T follicular helper cell (primary cell): ENCODE results near the gene CEP72.
"Not testable (repeated sequence)": the region's sequence is repeated elsewhere in the genome, so short reads cannot be mapped to it uniquely, and the experiment has no call there.

Experiments used
- DNase-seq: peaks from one replicate; pipeline ENCODE4 v3.0.0-alpha.2; 2020; ENCODE audit warnings: low read depth

Gene CEP72

GRCh38 chr5:598564-598890 is 13.6 kb upstream of the CEP72 start:
- DNase-seq, result no peak

DNA sequence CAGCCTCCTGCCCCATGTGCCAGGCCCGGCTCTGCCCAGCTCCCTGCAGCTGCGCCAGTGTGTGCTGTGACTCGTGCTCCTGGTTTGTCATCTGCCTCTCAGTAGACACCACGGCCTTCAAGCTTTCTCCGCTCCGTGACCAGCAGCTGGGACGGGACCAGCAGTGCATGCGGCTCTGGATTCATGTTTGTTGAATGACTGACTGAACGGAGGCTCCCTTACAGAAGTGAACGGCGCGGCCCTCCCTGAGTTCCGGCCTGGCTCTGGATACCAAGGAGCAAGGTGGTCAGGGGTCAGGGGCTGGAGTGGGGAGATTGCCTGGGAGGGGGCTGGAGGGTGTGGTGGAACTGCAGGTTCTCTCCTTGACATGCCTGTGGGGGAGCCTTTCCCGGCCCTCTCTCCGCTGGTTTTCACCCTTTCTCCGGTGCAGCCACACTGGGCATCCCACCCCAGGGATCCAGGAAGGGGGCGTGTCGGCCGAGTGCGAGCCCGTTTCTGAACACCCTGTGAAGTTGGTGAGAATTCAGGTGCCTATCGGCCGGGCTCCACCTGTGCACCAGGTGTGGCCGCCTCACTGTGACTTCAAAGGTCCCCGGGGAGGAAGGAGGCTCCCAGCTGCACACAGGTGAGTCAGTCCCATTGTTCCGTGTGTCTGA is 11.1 kb upstream of the CEP72 start:
- no peak for DNase-seq

GRCh38 chr5:601771-602465 is 10.2 kb upstream of the CEP72 start:
- DNase-seq, result no peak

DNA sequence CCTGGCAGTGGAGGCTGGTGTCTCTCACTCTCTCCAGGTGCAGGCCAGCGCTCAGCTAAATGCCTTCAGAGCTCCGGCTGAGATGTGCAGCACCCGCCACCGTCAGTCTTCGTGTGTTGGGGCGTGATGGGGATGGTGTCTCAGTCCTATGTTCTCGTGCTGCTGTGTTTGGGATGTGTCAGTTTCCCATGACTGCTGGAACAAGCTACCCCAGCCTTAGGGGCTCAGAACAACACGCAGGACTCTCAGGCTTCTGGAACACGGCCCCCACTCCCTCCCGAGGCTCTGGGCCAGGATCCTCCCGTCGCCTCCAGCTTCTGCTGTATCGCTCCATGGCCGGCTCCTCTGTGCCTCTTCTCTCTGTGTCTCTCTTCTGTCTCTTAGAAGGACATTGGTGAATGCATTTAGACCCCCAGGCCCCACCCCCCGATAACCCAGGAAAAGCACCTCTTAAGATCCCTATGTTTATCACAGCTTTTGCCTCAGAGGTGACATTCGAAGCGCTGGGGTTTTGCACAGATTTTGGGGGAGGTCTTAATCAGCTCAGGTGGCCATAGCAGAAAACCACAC is 9.6 kb upstream of the CEP72 start:
- DNase-seq, result no peak

- no peak for DNase-seq
These were observed 8.8 kb upstream of the CEP72 start for GRCh38 chr5:603081-603998.

- no peak for DNase-seq
These were observed 7.7 kb upstream of the CEP72 start for GRCh38 chr5:604391-604831.

GRCh38 chr5:605090-605489 is 7.0 kb upstream of the CEP72 start:
- not testable (repeated sequence) for DNase-seq

- no peak for DNase-seq
These were observed 6.1 kb upstream of the CEP72 start for GRCh38 chr5:606061-606460.

DNA sequence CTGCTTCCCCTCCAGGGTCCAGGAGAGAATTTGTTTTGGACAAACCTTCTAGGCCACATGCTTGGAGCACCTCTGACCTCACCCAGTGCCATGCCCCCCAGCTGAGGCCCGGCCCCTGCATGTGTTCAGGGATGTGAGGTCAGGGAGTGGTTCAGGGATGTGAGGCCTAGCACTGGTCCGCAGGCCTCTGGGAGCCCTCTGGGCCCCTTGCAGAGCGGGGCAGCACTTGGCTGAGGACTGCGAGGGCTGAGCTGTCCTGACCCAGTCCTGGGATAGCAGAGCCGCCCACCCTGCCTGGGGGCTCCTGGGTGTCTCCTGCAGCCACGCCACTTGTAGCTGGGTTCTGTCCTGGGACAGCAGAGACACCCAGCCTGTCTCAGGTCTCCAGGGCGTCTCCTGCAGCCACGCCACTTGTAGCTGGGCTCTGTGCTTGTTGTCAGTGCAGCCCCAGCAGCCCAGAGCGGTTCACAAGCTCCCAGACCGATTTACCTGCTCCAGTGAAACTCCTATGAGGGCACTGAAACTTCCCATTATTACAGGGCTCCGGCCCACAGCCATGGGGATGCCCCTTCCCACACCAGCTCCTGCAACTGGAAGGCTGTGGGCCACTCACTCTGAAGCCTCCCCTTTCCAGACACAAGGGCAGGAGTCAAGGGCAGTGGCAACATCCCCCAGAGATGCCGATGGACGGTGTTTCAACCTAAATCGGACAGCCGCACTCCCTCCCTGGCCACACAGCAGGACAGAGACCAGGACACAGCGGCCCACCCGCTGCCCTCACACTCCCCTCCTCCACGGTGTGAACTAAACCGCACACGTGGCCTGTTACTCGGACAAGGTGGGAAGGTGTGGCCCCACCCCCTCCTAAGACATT is 5.4 kb upstream of the CEP72 start:
- no peak for DNase-seq

DNA sequence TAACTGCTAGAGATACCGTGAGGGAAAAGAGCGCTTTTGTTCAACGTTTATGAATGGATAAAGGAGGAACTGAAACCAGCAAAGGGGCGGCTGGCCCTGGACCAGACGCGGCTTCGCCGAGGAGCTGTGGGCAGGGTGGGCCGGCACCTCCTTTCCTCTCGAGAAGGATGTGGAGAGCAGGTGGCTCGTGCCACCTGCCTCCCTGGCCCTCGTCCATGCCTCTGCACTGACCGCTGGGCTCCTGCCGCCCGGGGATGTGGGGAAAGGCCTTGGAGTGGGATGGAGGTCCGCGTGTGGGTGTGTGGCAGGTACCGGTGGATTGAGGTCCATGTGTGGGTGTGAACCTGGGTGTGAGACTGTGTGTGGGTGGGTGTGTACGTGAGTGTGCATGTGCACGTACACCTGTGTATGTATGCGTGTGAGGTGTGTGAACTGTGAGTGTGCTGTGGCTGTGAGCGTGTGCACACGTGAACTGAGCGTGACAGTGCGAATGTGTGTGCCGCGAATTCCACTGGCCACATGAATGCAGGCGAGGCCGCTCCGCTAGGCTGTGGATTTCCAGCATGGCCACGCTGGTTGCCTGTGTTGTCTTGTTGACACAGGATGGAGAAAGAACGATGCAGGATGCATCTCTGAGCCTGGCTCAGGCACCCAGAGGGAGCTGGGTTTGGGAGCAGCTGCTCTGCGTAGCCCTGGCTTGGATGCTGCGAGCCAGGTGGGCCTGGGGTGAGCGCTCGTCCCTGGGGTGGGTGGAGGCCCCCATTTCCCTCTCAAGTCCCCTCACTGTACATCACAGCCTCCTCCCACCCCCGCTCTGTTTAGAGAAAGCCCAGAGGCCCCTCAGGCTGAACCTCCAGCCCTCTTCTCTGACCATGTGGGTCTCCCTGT is 4.4 kb upstream of the CEP72 start:
- DNase-seq, result no peak

DNA sequence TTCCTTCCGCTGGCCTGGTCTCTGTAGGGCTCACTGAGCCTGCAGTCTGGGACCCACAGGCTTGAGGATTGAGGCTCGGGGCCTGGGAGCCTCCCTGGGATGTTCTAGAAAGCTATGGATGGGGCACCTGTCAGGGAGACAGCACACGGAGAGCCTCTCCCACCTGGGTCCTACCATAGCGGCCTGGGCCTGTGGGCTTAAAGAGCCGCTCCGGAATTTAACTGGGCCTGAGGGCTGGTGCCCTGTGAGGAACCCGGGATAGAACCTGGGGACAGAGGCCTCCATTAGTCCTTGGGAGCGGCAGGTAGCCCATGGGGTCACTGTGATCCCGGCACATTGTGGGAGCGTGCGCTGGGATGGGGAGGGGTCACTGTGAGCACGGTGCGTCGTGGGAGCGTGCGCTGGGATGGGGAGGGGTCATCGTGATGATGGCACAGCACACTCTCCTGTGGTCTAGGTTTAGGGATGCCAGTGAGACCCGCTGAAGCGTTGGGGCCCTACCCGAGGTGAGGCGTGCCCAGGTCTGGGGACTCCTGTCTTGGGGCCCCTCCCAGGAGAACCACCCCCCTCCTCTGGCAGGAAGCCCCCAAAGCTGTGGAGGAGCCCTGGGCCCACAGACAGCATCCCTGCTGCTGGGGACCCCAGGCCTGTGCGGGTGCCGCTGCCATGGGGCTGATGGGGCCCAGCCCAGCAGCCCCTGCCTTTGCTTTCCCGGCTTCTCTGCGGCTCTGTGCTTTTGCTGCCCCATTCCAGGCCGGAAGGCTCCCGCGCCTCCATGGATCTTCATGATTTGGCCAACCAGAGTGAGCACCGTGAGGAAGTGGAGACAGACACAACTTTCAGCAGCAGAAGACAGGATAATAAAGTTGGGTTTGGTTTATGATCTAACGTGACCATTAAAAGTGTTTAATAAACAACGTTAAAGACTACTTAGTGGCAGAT is 3.4 kb upstream of the CEP72 start:
- DNase-seq, result no peak

DNA sequence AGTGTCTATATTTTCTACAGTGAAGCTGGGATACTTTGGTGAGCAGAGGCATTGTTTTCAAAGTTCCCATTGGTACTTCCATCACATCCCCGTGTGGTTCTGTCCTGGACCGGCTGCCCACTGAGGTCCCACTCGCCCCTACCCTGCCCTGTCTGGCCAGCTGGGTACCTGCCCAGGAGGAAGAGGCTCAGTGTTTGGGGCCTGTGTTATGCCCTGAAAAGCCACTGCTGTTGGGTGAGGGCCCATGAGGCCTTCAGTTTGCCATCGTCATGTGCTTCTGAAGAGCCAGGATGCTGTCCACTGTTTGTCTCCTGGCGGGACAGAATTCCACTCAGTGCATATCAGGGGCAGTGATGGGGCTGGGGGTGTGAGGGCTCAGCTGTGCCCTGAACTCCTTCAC is 2.6 kb upstream of the CEP72 start:
- DNase-seq, result no peak

- no peak for DNase-seq
These were observed 2.0 kb upstream of the CEP72 start for GRCh38 chr5:610011-610743.

- no peak for DNase-seq
These were observed 1.1 kb upstream of the CEP72 start for GRCh38 chr5:610744-611730.

- DNase-seq, result no peak
These were observed 621 bp downstream of the CEP72 start for GRCh38 chr5:612498-613424.

DNA sequence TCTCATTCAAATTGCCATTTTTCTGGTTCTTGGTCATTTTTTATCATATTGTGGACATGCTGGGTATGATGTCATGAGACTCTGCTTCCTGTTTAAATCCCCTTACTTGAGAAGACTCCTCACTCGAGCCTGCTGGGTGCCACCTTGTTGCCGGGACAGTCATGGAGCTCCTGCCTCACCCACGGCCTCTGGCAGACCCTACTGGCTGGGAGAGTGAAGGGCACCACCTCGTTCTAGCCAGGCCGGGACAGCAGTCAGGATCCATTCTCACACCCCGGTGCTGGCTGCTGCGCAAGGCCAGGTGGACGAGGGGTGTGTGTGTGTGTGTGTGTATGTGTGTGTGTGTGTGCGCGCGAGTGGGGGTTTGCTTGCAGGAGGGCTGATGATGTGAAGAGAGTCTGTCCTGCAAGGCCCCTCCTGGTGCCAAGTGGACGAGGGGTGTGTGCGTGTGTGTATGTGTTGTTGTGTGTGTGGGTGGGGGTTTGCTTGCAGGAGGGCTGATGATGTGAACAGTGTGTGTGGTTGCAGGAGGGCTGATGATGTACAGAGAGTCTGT is 4.4 kb downstream of the CEP72 start:
- DNase-seq, result no peak
